HG03378 (cell line): Measurements from ENCODE around the gene PBX1.
"Not testable (repeated sequence)": the region's sequence is repeated elsewhere in the genome, so short reads cannot be mapped to it uniquely, and the experiment has no call there.

ENCODE experiments used
- ATAC-seq: cut with Tn5 transposase; IDR thresholded peaks from one replicate; pipeline ENCODE4 v1.9.1; 2021; ENCODE audit warnings: mild to moderate bottlenecking, moderate library complexity; ENCODE audit not compliant: unreplicated experiment

Gene PBX1

GRCh38 chr1:164589408-164589807 is 30.4 kb downstream of the PBX1 start:
- ATAC-seq: no peak

- no peak for ATAC-seq
Observed at GRCh38 chr1:164589961-164590507, 31.1 kb downstream of the PBX1 start.

GRCh38 chr1:164590592-164590991 is 31.6 kb downstream of the PBX1 start:
- ATAC-seq: no peak

- ATAC-seq: no peak
Observed at GRCh38 chr1:164591858-164592257, 32.9 kb downstream of the PBX1 start.

- ATAC-seq: no peak
Observed at GRCh38 chr1:164592634-164593033, 33.6 kb downstream of the PBX1 start.

- ATAC-seq: no peak
Observed at GRCh38 chr1:164595212-164595611, 36.2 kb downstream of the PBX1 start.

- ATAC-seq: no peak
Observed at GRCh38 chr1:164596172-164596571, 37.2 kb downstream of the PBX1 start.

- ATAC-seq: no peak
Observed at GRCh38 chr1:164598719-164599118, 39.7 kb downstream of the PBX1 start.

- ATAC-seq: no peak
Observed at GRCh38 chr1:164599272-164599671, 40.3 kb downstream of the PBX1 start.

- ATAC-seq: no peak
Observed at GRCh38 chr1:164601399-164602100, 42.6 kb downstream of the PBX1 start.

- ATAC-seq: no peak
Observed at GRCh38 chr1:164602101-164602422, 43.1 kb downstream of the PBX1 start.

- no peak for ATAC-seq
Observed at GRCh38 chr1:164602480-164603093, 43.6 kb downstream of the PBX1 start.

- ATAC-seq: not testable (repeated sequence)
Observed at GRCh38 chr1:164603805-164604204, 44.8 kb downstream of the PBX1 start.

- ATAC-seq: no peak
Observed at GRCh38 chr1:164604541-164604940, 45.6 kb downstream of the PBX1 start.

GRCh38 chr1:164605254-164606091 is 46.5 kb downstream of the PBX1 start:
- ATAC-seq: no peak

- no peak for ATAC-seq
Observed at GRCh38 chr1:164607351-164607750, 48.4 kb downstream of the PBX1 start.

- no peak for ATAC-seq
Observed at GRCh38 chr1:164608651-164609057, 49.7 kb downstream of the PBX1 start.

GRCh38 chr1:164609089-164609488 is 50.1 kb downstream of the PBX1 start:
- no peak for ATAC-seq

GRCh38 chr1:164610538-164611222 is 51.7 kb downstream of the PBX1 start:
- ATAC-seq: no peak

- ATAC-seq: no peak
Observed at GRCh38 chr1:164611754-164612642, 53.0 kb downstream of the PBX1 start.
